GM13977 (cell line): ENCODE results near the gene TSPY10.
"Not testable (repeated sequence)": the region's sequence is repeated elsewhere in the genome, so short reads cannot be mapped to it uniquely, and the experiment has no call there.

Source experiments
- DNase-seq: peaks from one replicate; pipeline ENCODE4 v3.0.0; 2012; ENCODE audit warnings: low spot score
- in situ Hi-C: fragments of 300-500 bp; cut with MboI; formaldehyde crosslinking; loops from one replicate; pipeline ENCODE4 v1.12.0; 2022; ENCODE audit warnings: low sequenced_read_pairs, low pct_unique_long_range_greater_than_20kb, mixed read lengths, inconsistent platforms; ENCODE audit not compliant: unreplicated experiment

Gene TSPY10

GRCh38 chrY:9527580-9527979, at the start of gene TSPY10:
TSS of gene TSPY10 (plus strand) at chrY:9527880. CDS start at chrY:9527926, 46 bp downstream.
- DNase-seq, in situ Hi-C loops: not testable (repeated sequence)

GRCh38 chrY:9486967-9487366, 40.7 kb upstream of the TSPY10 start, which contains the start of gene TSPY9:
TSS of gene TSPY9 (plus strand) at chrY:9487267. CDS start at chrY:9487313, 46 bp downstream.
- in situ Hi-C loops, DNase-seq: not testable (repeated sequence)

- DNase-seq, in situ Hi-C loops: not testable (repeated sequence)
These were observed 23.3 kb upstream of the TSPY10 start for GRCh38 chrY:9504396-9504795.

GRCh38 chrY:9516287-9516686, 11.4 kb upstream of the TSPY10 start:
- in situ Hi-C loops, DNase-seq: not testable (repeated sequence)
